ENCODE measurements around the gene ANKFY1. TPM values are rescaled to one million over a fixed set of nuclear protein-coding genes. Genes with fewer than 3 reads are reported as not detected.

ANKFY1 gene, protein sequence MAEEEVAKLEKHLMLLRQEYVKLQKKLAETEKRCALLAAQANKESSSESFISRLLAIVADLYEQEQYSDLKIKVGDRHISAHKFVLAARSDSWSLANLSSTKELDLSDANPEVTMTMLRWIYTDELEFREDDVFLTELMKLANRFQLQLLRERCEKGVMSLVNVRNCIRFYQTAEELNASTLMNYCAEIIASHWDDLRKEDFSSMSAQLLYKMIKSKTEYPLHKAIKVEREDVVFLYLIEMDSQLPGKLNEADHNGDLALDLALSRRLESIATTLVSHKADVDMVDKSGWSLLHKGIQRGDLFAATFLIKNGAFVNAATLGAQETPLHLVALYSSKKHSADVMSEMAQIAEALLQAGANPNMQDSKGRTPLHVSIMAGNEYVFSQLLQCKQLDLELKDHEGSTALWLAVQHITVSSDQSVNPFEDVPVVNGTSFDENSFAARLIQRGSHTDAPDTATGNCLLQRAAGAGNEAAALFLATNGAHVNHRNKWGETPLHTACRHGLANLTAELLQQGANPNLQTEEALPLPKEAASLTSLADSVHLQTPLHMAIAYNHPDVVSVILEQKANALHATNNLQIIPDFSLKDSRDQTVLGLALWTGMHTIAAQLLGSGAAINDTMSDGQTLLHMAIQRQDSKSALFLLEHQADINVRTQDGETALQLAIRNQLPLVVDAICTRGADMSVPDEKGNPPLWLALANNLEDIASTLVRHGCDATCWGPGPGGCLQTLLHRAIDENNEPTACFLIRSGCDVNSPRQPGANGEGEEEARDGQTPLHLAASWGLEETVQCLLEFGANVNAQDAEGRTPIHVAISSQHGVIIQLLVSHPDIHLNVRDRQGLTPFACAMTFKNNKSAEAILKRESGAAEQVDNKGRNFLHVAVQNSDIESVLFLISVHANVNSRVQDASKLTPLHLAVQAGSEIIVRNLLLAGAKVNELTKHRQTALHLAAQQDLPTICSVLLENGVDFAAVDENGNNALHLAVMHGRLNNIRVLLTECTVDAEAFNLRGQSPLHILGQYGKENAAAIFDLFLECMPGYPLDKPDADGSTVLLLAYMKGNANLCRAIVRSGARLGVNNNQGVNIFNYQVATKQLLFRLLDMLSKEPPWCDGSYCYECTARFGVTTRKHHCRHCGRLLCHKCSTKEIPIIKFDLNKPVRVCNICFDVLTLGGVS
- total RNA-seq (2021; ENCODE audit: unreplicated experiment) (38.6 TPM), Bru-seq, nascent RNA (percentile 71 among the genes with signal in this experiment), BruChase-seq, experiment 1, labeled RNA remaining after a 2-hour chase (percentile 70 among the genes with signal in this experiment), BruChase-seq, experiment 2, labeled RNA remaining after a 6-hour chase (percentile 78 among the genes with signal in this experiment)
- polyA plus RNA-seq (2012; ENCODE audit: insufficient read length), result 27.3 TPM
- long read RNA-seq, full-length matches to known transcripts, result 1 of 31 reads
- long read RNA-seq, partial matches to known transcripts, result 4 of 31 reads
- long read RNA-seq, other reads (novel, unspliced or antisense), result 26 of 31 reads

DNA sequence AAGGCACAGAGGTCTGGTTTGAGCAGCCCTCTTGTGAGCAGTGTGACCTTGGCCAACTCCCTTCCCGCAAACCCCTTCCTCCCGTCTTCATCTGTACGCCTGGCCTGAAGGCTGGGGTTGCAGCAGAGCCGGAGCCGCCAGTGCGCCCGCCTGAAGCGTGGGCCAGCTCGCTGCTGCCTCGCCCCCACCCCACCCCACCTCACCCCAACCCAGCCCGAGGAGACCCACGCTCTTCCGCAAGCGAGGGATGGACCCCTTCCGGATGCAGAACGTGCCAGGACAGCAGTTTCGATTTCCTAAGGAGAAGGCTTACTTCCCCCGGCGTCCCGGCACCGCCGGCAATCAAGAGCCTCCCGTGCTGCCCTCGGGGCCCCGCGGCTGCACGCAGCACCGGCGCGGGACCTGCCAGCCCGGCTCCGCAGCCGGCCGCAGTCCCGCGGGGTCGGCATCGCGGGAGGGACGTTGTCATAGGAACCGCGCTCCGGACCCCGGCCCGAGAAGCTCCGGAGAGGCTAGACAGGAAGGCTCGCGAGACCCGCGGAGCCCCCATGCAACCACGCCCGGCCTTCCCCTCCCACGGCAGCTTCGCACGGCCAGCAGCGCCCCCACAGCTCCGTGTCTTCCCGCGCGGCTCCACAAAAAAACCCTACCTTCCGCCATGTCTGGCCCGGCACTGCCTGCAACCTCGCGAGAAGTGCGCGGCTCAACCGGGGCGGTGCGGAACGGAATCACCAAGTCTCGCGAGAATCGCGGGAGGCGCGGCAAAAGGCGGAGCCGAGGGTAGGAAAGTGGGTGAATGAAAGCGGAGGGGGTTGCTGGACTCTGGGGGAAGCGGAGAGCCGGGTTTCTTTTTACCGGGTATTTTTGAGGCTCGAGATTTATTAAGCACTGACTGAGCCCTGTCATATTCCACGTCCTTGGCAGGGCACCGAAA is at the start of gene ANKFY1:
Gene ANKFY1 (minus strand): TSS at position 698 of the 934 bp plus-strand sequence. CDS start 38 bp downstream, at position 660.
- intact Hi-C loops (cut with micrococcal nuclease; ENCODE audit: unreplicated experiment), result no loop called here

More for the DNA sequence above, at the start of gene ANKFY1:
- ChIA-PET POLR2A (no interaction called here), CTCF (no interaction called here)
- H3K27me3 ChIP-seq (ENCODE audit: control insufficient read depth, insufficient read depth, low read length), result no peaks in the 10 kb centered on the region
- peaks cover 4% of the 10 kb centered on the region; the same call in 1 of the 2 replicates for H3K4me1 ChIP-seq (ENCODE audit: control insufficient read depth, insufficient read depth, low read length)
- H3K27ac ChIP-seq (ENCODE audit: low read length), result peak within 1 kb of the TSS; percentile 94
- BruUV-seq (replicated peaks), result no TSS peak
- peaks cover 17% of the 10 kb centered on the region for H3K9me3 ChIP-seq (ENCODE audit: control insufficient read depth, insufficient read depth, low read depth, low read length)
- H3K4me3 ChIP-seq (ENCODE audit: low read depth in 2 of 2, low read length in 2 of 2), result peak within 1 kb of the TSS; percentile 83 to 92
- H3K36me3 ChIP-seq (ENCODE audit: control insufficient read depth, insufficient read depth, low read length), result peaks cover 10% of the 10 kb centered on the region; the same call in 1 of the 2 replicates
- peak; percentile 69 for DNase-seq (ENCODE audit: low read depth, low spot score)
- ATAC-seq, result peak; percentile 96
- in situ Hi-C loops (cut with HindIII; ENCODE audit: low pct_unique_long_range_greater_than_20kb, low sequenced_read_pairs), result no loop called here
- TF ChIP-seq TCF7L2 (IDR thresholded peaks at IDR 0.05; ENCODE audit: low read depth, low read length) (no peak), SIN3A (IDR thresholded peaks at IDR 0.05; ENCODE audit: borderline replicate concordance, insufficient read depth, low read depth, low read length) (peak; percentile 54; the same call in 1 of the 2 replicates), POLR2AphosphoS5 (IDR thresholded peaks at IDR 0.05; ENCODE audit: low read depth, low read length) (peak; percentile 94)
- TF ChIP-seq, protein P1, sequence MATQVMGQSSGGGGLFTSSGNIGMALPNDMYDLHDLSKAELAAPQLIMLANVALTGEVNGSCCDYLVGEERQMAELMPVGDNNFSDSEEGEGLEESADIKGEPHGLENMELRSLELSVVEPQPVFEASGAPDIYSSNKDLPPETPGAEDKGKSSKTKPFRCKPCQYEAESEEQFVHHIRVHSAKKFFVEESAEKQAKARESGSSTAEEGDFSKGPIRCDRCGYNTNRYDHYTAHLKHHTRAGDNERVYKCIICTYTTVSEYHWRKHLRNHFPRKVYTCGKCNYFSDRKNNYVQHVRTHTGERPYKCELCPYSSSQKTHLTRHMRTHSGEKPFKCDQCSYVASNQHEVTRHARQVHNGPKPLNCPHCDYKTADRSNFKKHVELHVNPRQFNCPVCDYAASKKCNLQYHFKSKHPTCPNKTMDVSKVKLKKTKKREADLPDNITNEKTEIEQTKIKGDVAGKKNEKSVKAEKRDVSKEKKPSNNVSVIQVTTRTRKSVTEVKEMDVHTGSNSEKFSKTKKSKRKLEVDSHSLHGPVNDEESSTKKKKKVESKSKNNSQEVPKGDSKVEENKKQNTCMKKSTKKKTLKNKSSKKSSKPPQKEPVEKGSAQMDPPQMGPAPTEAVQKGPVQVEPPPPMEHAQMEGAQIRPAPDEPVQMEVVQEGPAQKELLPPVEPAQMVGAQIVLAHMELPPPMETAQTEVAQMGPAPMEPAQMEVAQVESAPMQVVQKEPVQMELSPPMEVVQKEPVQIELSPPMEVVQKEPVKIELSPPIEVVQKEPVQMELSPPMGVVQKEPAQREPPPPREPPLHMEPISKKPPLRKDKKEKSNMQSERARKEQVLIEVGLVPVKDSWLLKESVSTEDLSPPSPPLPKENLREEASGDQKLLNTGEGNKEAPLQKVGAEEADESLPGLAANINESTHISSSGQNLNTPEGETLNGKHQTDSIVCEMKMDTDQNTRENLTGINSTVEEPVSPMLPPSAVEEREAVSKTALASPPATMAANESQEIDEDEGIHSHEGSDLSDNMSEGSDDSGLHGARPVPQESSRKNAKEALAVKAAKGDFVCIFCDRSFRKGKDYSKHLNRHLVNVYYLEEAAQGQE (IDR thresholded peaks at IDR 0.05; ENCODE audit: insufficient read depth in 1 of 2, low read depth in 2 of 2, low read length in 1 of 2), result 0 out of 4 replicates have a peak, but pooled peaks of 1 of the 2 experiments have one; percentile 51
- TF ChIP-seq, protein P2, sequence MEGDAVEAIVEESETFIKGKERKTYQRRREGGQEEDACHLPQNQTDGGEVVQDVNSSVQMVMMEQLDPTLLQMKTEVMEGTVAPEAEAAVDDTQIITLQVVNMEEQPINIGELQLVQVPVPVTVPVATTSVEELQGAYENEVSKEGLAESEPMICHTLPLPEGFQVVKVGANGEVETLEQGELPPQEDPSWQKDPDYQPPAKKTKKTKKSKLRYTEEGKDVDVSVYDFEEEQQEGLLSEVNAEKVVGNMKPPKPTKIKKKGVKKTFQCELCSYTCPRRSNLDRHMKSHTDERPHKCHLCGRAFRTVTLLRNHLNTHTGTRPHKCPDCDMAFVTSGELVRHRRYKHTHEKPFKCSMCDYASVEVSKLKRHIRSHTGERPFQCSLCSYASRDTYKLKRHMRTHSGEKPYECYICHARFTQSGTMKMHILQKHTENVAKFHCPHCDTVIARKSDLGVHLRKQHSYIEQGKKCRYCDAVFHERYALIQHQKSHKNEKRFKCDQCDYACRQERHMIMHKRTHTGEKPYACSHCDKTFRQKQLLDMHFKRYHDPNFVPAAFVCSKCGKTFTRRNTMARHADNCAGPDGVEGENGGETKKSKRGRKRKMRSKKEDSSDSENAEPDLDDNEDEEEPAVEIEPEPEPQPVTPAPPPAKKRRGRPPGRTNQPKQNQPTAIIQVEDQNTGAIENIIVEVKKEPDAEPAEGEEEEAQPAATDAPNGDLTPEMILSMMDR (IDR thresholded peaks at IDR 0.05), result no peak

Measured in Panc1 (cell line).